ENCODE data around the gene VN1R5.
"Not testable (repeated sequence)": the region's sequence is repeated elsewhere in the genome, so short reads cannot be mapped to it uniquely, and the experiment has no call there.

Gene VN1R5

GRCh38 chr1:247274605-247275256 is 18.9 kb downstream of the VN1R5 start:
- DNase-seq = no peak

DNA sequence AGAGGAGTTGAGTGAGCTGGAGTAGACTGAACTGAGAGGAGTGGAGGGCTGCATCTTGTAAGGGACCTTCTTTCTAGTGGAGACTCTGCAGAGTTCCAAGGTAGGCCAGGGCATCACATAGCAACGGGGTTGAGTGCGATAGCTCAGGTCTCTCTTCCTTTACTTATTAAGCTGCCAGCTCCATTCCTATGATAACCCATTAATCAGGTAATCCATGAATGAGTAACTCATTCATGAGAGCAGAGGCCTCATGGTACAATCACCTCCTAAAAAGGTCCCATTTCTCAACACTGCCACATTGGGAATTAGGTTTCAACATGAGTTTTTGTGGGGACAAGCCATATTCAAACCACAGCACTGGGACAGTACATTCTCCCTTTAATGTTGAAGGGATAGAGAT is 21.3 kb downstream of the VN1R5 start:
- DNase-seq = no peak

DNA sequence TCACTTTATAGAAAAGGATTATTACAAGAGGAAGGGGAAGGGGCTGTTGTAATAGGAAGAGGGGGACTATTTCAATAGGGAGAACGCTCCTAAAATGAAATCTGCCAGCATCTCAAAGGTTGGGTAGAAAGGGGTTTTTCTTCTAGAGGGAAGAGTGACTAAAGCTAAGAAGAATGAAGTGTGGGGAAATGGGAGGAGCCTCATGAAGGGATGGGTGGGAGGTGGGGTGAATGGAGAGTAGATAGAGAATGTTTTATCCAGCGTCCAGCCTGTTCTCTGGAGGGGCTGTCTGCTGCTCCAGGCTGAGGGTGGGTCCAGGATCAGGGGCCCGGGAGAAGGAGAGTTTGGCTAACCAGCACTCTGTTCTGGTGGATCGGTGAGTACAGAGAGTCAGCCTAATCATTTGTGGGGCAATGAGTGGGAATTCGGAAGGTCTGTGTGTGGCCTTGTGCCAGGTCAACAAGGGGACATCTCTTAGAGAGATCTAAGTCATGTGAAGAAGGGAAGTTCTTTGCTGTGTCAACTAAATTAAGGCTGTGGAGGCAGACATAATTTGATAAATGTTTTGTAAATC is 25.2 kb downstream of the VN1R5 start:
- DNase-seq = no peak

GRCh38 chr1:247286134-247286670 is 30.3 kb downstream of the VN1R5 start:
- no peak for DNase-seq

DNA sequence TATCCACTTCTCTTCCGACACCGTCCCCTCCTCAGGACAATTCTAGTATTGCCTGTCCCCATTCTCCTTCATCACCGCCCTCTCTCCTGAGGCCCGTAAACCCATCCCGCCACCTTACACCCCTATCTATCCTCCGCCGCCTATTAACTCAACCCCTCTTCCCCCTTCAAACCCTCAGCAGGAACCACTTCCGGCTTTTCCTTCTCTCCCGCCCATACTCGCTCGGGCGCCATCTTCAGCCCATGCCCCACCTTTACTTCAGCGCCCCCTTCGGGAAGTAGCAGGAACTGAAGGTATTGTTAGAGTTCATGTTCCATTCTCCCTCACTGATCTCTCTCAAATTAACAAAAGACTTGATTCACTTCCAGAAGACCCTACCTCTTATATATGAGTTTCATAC is 31.6 kb downstream of the VN1R5 start:
- DNase-seq = no peak

DNA sequence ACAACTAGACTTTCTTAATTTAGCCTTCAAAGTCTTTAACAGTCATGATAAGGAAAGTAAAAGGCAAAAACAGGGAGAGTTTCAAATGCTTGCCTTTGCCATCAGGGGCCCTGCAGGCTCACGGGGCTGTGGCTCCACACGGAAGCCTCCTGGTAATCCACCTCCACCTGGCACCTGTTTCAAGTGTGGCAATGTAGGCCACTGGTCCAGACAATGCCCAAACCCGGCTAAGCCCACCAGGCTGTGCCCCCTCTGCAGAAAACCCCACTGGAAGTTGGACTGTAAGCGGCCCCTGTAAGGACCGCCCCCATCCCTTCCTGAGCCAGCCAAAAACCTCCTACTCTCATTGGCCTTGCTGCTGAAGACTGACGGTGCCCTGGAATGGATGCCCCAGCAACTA is 32.5 kb downstream of the VN1R5 start:
- no peak for DNase-seq

DNA sequence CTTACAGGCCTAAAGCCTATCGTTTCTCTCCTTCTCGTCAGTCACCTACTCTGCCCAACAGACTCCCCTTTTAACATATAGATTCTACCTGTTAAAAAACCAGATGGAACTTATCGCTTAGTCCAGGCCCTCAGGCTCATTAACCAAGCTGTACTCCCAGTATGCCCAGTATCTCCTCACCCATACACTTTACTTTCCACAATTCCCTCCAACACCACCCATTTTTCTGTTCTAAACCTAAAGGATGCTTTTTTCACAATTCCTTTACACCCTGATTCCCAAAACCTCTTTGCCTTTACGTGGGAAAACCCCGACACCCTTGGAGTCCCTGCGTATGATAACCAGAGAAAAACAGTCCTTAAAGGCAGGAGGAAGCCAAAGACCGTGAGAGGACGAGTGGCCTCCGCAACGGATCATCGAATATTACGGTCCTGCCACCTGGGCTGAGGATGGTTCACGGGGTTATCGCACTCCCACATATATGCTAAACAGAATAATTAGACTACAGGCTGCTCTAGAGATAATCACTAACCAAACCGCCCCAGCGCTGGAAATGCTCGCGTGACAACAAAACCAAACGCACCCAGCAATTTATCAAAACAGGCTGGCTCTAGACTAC is 33.5 kb downstream of the VN1R5 start:
- not testable (repeated sequence) for DNase-seq

DNA sequence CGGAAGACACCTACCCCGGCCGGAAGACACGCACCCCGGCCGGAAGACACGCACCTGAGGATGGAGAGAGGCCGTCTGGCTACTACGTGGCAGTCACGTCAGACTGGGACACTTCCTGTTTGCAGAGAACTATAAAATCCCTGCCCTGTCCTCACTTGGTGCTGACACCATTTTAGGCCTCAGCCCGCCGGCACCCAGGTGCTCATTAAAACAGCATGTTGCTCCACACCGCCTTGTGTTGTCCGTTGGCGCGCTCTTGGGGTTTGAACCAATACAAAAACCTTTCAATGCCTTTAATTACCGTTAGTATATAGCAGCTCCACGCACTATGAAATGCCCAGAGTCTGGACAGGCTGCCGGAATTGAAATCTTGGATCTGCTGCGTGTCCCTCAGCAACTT is 34.7 kb downstream of the VN1R5 start:
- DNase-seq = no peak

GRCh38 chr1:247291161-247291560 is 35.3 kb downstream of the VN1R5 start:
- DNase-seq = no peak

DNA sequence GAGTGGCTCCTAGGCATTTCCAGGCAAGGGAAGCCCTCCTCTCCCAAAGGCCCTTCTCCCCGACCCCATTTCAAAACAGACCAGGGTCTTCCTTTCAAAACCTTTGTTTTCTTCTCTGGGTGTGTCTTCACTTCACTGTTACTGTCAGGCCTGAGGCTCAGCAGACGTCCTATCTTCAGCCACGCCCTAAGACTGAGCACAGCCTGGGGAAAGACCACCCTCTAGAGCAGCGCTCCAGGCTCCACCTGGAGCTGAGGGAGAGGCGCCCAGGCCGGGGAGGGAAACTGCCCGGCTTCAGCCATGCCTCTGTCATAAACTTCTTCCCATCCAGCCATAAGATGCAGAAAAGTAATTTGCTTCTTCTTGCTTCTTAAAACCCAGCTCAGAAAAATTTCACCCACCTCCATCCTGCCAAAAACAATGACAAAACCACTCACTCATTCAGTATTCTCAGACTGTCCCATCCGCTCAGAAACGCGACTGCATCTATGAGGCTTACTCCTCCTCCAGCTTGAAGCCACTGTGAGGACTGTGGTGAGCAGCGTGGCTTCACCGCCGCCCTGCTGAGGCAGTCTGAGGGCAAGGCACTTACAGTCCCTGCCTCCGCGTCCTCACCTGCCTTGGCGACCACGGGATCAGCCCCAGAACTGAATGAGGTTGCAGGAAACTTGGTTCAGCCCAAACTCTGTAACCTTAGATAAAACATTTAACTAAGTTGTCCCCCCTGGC is 36.1 kb downstream of the VN1R5 start:
- no peak for DNase-seq

- no peak for DNase-seq
These were observed 37.2 kb downstream of the VN1R5 start for GRCh38 chr1:247293047-247293446.

DNA sequence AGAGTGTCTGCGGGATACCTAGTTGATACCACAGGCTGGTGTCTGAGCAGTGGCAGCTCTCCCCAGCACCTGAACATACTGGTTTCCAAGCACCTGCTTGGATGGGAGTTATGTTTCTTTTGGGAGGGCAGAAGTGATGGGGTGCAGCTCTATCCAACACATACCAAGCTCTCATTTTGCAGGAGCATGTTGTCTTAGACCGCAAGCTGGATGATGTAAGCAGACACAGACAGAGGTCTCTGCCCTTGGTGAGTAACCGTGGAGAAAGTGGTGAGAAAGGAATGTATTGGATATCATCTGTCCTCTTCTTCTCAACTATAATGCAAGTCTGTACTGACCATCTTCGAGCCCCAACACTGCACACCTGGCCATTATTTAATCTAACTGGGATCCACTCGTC is 38.4 kb downstream of the VN1R5 start:
- no peak for DNase-seq

DNA sequence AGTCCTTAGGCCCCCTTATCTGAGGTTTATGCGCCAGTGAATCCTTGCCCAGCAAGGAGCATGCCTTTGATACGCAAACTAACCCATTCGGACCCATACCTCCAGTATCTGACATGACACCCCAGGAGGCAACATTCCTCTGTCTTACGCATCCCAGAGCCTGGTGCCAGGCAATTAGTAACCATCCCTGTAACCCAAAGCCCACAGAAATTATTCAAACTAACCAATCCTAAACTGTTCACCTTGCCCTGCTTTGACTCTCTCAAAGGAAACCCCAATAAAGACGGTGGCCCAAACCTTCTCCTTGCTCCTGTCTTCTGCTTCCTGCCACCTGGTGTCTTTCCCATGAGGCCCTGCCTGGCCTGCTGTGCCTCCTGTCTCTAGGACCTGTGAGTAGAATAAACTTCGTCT is 39.4 kb downstream of the VN1R5 start:
- DNase-seq = no peak

DNA sequence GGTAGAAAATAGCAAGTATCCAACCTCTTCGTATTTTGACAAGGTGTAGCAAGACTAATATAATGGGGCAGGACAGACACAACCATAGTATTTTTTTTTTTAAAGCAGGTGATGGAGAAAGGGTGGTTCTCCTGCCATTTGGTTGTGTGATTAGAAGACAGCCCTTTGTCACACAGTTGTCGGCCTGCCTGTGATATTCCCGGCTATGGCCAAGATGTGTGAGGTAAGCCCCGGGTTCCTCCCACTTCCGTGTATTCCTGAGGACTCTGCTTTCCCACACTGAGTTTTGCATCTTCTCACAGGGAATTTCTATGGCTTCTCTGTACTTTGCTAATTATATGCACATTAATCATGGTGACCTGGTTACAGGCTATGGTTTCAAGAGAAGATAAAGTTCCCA is 39.9 kb downstream of the VN1R5 start:
- no peak for DNase-seq

DNA sequence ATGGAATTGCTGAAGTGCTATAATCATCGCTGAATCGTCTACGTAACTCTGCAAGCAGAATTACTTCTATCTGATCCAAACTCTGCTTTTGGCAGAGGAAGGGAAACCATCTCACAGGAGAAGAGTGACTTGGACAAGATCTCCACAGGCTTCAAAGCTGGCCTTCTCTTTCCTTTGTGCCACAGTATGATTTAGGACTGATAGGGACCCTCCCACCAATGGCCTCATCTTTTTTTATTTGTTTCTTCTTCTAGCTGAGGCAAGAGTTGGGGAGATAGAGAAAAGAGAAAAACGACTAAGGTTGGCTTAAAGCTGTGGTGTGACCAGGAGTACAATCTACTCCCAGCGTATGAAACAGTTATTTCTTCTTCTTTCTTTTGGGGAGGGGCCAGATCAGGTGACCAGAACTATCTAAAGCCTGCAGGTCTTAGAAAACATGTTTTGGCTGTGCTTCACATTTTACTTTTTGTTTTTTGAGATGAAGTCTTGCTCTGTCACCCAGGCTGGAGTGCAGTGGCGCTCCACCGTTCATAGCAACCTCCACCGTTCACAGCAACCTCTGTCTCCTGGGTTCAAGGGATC is 40.8 kb downstream of the VN1R5 start:
- DNase-seq = no peak

GRCh38 chr1:247297263-247298123 is 41.6 kb downstream of the VN1R5 start:
- no peak for DNase-seq

GRCh38 chr1:247298124-247298481 is 42.2 kb downstream of the VN1R5 start:
- no peak for DNase-seq

DNA sequence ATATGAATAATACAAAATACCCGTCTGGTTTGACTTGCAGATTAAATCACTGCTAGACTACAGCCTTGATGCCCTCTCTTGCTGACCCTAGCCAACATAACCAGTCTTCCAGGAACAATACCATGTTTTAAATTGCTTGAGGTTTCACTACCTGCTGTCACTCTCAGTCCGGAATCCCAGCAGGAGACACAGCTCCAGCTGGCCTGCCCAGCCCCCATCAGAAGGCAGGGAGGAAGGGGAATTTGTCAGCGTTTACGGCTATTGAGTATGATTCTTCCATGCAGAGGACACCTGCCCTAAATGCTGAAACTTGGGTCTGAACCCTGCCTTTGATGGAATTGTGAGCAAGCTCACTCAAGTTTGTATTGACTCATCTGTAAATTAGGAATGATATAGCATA is 42.8 kb downstream of the VN1R5 start:
- DNase-seq = no peak

- DNase-seq = no peak
These were observed 44.0 kb downstream of the VN1R5 start for GRCh38 chr1:247299723-247300381.

DNA sequence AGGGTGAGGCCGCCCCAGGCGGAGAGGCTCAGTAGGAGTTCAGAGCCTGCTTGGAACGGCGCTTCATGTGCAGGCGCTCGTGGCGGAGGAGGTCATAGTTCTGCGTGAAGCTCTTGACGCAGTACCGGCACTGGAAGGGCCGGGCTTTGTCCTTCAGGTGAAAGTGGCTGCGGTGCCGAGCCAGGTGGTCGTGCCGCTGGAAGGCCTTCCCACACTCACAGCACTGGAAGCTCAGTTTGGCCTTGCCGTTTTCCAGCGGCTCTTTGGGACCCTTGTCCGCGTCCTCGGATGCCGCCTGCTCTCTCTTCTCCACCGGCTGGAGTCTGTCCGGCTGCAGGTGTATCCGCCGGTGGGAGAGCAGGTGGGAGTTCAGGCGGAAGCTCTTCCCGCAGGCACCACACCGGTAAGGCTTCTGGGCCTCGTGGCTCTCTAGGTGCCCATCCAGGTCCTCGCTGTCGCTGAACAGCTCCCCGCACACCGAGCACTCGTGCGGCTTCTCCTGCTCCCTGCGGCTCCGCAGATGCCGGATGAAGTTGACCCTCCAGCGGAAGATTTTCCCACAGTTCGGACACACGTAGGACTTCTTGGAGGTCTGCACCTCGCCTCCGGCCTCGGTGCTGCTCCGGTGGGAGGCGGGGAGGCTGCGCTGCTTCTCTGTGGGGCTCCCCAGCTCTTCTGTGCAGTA is 44.8 kb downstream of the VN1R5 start:
- no peak for DNase-seq

DNA sequence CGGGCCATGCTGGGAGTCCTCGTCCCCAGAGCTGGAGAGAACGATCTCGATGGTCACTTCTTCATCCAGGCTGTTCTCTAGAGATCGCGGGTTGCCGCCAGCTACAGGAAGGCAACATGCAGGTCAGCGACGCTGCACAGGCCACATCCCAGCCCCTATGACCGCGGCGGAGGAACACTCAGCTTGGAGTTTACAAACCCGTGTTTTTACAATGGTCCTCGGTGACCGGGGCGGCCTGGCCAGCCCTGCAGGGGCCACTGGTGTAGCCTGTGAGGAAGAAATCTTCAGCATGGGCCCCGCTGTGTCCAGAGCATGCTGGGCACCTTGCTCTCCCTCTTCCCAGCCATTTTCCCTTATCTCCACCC is 45.3 kb downstream of the VN1R5 start:
- DNase-seq = no peak

All from NCI-H2171 (cell line).